ENCODE results near the gene PDE4D.

The PDE4D gene

GRCh38 chr5:59346514-59346913 lies 547.0 kb downstream of the PDE4D start:
- no peak for DNase-seq (ENCODE audit: low read depth in 2 of 3, low spot score in 1 of 3)

GRCh38 chr5:59342181-59342580 lies 551.3 kb downstream of the PDE4D start:
- DNase-seq (ENCODE audit: low read depth in 2 of 3, low spot score in 1 of 3), result no peak

- DNase-seq (ENCODE audit: low read depth in 2 of 3, low spot score in 1 of 3), result no peak
Measured at GRCh38 chr5:59341760-59342159, 551.8 kb downstream of the PDE4D start.

- DNase-seq (ENCODE audit: low read depth in 2 of 3, low spot score in 1 of 3), result no peak
Measured at GRCh38 chr5:59341155-59341554, 552.4 kb downstream of the PDE4D start.

- no peak for DNase-seq (ENCODE audit: low read depth in 2 of 3, low spot score in 1 of 3)
Measured at GRCh38 chr5:59340637-59341036, 552.9 kb downstream of the PDE4D start.

- DNase-seq (ENCODE audit: low read depth in 2 of 3, low spot score in 1 of 3), result no peak
Measured at GRCh38 chr5:59337240-59337639, 556.3 kb downstream of the PDE4D start.

- no peak for DNase-seq (ENCODE audit: low read depth in 2 of 3, low spot score in 1 of 3)
Measured at GRCh38 chr5:59335544-59335943, 558.0 kb downstream of the PDE4D start.

GRCh38 chr5:59333416-59333815 lies 560.1 kb downstream of the PDE4D start:
- DNase-seq (ENCODE audit: low read depth in 2 of 3, low spot score in 1 of 3), result no peak

- no peak for DNase-seq (ENCODE audit: low read depth in 2 of 3, low spot score in 1 of 3)
Measured at GRCh38 chr5:59332236-59332973, 561.1 kb downstream of the PDE4D start.

- no peak for DNase-seq (ENCODE audit: low read depth in 2 of 3, low spot score in 1 of 3)
Measured at GRCh38 chr5:59330680-59331079, 562.8 kb downstream of the PDE4D start.

- no peak for DNase-seq (ENCODE audit: low read depth in 2 of 3, low spot score in 1 of 3)
Measured at GRCh38 chr5:59328709-59329296, 564.7 kb downstream of the PDE4D start.

- DNase-seq (ENCODE audit: low read depth in 2 of 3, low spot score in 1 of 3), result no peak
Measured at GRCh38 chr5:59327191-59327980, 566.1 kb downstream of the PDE4D start.

GRCh38 chr5:59326596-59326995 lies 566.9 kb downstream of the PDE4D start:
- DNase-seq (ENCODE audit: low read depth in 2 of 3, low spot score in 1 of 3), result no peak

- no peak for DNase-seq (ENCODE audit: low read depth in 2 of 3, low spot score in 1 of 3)
Measured at GRCh38 chr5:59325070-59325469, 568.5 kb downstream of the PDE4D start.

GRCh38 chr5:59322894-59323293 lies 570.6 kb downstream of the PDE4D start:
- no peak for DNase-seq (ENCODE audit: low read depth in 2 of 3, low spot score in 1 of 3)

GRCh38 chr5:59322058-59322457 lies 571.5 kb downstream of the PDE4D start:
- no peak for DNase-seq (ENCODE audit: low read depth in 2 of 3, low spot score in 1 of 3)

- no peak for DNase-seq (ENCODE audit: low read depth in 2 of 3, low spot score in 1 of 3)
Measured at GRCh38 chr5:59321642-59322041, 571.9 kb downstream of the PDE4D start.

GRCh38 chr5:59320420-59320819 lies 573.1 kb downstream of the PDE4D start:
- no peak for DNase-seq (ENCODE audit: low read depth in 2 of 3, low spot score in 1 of 3)

- no peak for DNase-seq (ENCODE audit: low read depth in 2 of 3, low spot score in 1 of 3)
Measured at GRCh38 chr5:59319250-59319649, 574.3 kb downstream of the PDE4D start.

- no peak for DNase-seq (ENCODE audit: low read depth in 2 of 3, low spot score in 1 of 3)
Measured at GRCh38 chr5:59317774-59318205, 575.7 kb downstream of the PDE4D start.

- DNase-seq (ENCODE audit: low read depth in 2 of 3, low spot score in 1 of 3), result no peak
Measured at GRCh38 chr5:59317023-59317773, 576.3 kb downstream of the PDE4D start.

All from stimulated activated CD4-positive, alpha-beta T cell treated with anti-CD3 and anti-CD28 coated beads, Interleukin-12 subunit alpha, Interleukin-12 subunit beta, amount 100 ng/mL, for 48 hours (primary cell).